MCF 10A (cell line): ENCODE measurements around the gene EIF6. TPM values are rescaled to one million over a fixed set of nuclear protein-coding genes. Genes with fewer than 3 reads are reported as not detected.

Experiments used
- BruUV-seq: library from RNA; stranded (reverse); fragments of 400-500 nt; replicated peaks from 2 replicates; lab custom pipeline; 2021; lab: Mats Ljungman, UMichigan
- CTCF ChIA-PET: fragments of 300-600 bp; sonication (Branson Sonifier 250); formaldehyde crosslinking; extraction: SDS; loops from one replicate; lab custom pipeline; 2021; ENCODE audit warnings: antibody characterized with exemption, inconsistent platforms; lab: Yijun Ruan, JAX
- POLR2A ChIA-PET: fragments of 300-600, 350-650 bp; sonication (Branson Sonifier 250); formaldehyde crosslinking; extraction: SDS; loops from one replicate; lab custom pipeline; 2020; ENCODE audit warnings: antibody characterized with exemption, inconsistent platforms; lab: Yijun Ruan, JAX
- DNase-seq: peaks from one replicate; pipeline ENCODE4 v3.0.0-alpha.2; 2018; ENCODE audit not compliant: unreplicated experiment
- H3K27ac Mint-ChIP-seq: one replicate; pipeline ENCODE4 v1.8.0; 2022; ENCODE audit warnings: mild to moderate bottlenecking, low read depth, mixed read lengths; ENCODE audit not compliant: unreplicated experiment
- H3K27me3 Mint-ChIP-seq: one replicate; pipeline ENCODE4 v1.8.0; 2022; ENCODE audit warnings: mixed read lengths; ENCODE audit not compliant: insufficient read depth, unreplicated experiment
- H3K36me3 Mint-ChIP-seq: one replicate; pipeline ENCODE4 v1.8.0; 2022; ENCODE audit warnings: mild to moderate bottlenecking, moderate library complexity, mixed read lengths; ENCODE audit not compliant: insufficient read depth, unreplicated experiment
- H3K4me1 Mint-ChIP-seq: one replicate; pipeline ENCODE4 v1.8.0; 2022; ENCODE audit warnings: mixed read lengths; ENCODE audit not compliant: insufficient read depth, unreplicated experiment
- H3K4me3 Mint-ChIP-seq: one replicate; pipeline ENCODE4 v1.8.0; 2022; ENCODE audit warnings: mild to moderate bottlenecking, moderate library complexity, mixed read lengths; ENCODE audit not compliant: unreplicated experiment
- H3K9me3 Mint-ChIP-seq: one replicate; pipeline ENCODE4 v1.8.0; 2022; ENCODE audit warnings: mixed read lengths; ENCODE audit not compliant: unreplicated experiment
- intact Hi-C: fragments of 100-400 bp; cut with micrococcal nuclease; formaldehyde crosslinking; loops from 2 replicates; pipeline ENCODE4 v1.14.1; 2022
- total RNA-seq: library from RNA; stranded (reverse); gene quantifications from 2 replicates; pipeline ENCODE4 v1.2.3, GENCODE V29; 2022
- TF ChIP-seq, protein P1 (sequence below): fragments of 200-600 bp; IDR thresholded peaks from one replicate; pipeline ENCODE4 v1.8.0; 2022; ENCODE audit warnings: antibody characterized with exemption, mild to moderate bottlenecking; ENCODE audit not compliant: unreplicated experiment

Gene EIF6
- total RNA-seq, 1 experiment from 2014 or later, result 322 TPM

DNA sequence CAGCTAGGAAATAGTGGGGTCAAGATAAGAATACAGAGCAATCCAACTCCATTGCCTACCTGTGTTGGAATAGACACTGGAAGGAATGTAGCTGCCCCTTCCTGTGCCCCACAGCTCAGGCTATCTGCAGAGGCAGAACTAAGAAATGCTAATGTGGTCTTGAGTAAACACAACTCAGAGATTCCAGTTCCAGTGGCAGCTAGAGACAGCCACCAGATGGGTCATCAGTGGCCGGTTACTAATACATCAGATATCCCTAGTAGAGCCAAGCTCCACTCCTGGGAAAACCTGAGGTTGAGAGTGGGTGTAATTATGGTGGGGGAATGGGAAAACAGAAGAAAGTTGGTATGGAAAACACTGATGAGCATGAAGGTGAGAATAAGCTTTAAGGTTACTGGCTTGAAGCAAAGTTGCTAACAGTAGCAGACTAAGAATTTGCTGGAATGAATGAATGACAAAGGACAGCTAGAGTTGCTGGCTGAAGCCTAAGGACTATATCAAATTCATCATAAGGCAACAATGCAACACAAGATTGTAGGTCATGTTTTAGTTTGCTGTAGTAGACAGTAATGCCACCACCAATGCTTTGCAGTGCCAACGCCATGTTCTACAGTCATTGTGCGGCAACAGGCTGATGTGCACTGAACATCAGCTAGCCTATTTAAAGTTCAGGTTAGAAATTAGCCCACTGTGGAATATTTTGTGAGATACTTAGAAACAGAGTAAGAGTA, 36.0 kb upstream of the EIF6 start:
- peaks cover 14% of the 10 kb centered on the region for H3K36me3 Mint-ChIP-seq
- ChIA-PET POLR2A (interaction anchor here (0.6 to 12.9 kb wide), 7 partner anchors 12 to 134 kb away, joined by 3 to 468 read pairs (median 15); partner anchors contain the start of gene EIF6), CTCF (interaction anchor here (0.5 to 8.3 kb wide), 9 partner anchors 10 to 222 kb away, joined by 3 to 163 read pairs (median 4); partner anchors contain the start of gene UQCC1)
- intact Hi-C loops, result no loop called here
- no TSS peak for BruUV-seq
- no peak overlapping the region for H3K4me3 Mint-ChIP-seq
- H3K27ac Mint-ChIP-seq, result peak overlapping the region; percentile 87
- H3K9me3 Mint-ChIP-seq, result no peaks in the 10 kb centered on the region
- peaks cover 37% of the 10 kb centered on the region for H3K4me1 Mint-ChIP-seq
- TF ChIP-seq, protein P1, sequence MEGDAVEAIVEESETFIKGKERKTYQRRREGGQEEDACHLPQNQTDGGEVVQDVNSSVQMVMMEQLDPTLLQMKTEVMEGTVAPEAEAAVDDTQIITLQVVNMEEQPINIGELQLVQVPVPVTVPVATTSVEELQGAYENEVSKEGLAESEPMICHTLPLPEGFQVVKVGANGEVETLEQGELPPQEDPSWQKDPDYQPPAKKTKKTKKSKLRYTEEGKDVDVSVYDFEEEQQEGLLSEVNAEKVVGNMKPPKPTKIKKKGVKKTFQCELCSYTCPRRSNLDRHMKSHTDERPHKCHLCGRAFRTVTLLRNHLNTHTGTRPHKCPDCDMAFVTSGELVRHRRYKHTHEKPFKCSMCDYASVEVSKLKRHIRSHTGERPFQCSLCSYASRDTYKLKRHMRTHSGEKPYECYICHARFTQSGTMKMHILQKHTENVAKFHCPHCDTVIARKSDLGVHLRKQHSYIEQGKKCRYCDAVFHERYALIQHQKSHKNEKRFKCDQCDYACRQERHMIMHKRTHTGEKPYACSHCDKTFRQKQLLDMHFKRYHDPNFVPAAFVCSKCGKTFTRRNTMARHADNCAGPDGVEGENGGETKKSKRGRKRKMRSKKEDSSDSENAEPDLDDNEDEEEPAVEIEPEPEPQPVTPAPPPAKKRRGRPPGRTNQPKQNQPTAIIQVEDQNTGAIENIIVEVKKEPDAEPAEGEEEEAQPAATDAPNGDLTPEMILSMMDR, result no peak
- H3K27me3 Mint-ChIP-seq, result no peaks in the 10 kb centered on the region
- DNase-seq, result peak; percentile 44

DNA sequence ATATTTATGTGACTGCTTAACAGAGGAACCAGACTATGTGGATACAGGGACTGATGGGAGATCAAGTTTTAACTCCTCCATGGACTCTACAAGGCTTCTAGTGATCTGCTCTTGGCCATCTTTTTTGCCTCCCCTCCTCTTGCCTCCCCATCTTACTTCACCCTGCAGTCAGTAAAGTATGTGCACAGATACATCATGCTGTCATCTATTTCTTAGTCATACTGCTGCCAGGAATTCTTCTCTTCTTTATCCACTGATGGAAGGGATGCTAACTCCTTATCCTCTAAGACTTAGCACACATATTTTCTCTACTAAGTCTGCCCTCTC, 35.3 kb upstream of the EIF6 start:
- Mint-ChIP-seq H3K27ac (peak overlapping the region; percentile 87), H3K4me1 (peaks cover 42% of the 10 kb centered on the region), H3K27me3 (no peaks in the 10 kb centered on the region), H3K4me3 (no peak overlapping the region), H3K9me3 (no peaks in the 10 kb centered on the region), H3K36me3 (peaks cover 19% of the 10 kb centered on the region)
- no TSS peak for BruUV-seq
- ChIA-PET POLR2A (interaction anchor here (1.0 to 12.9 kb wide), 8 partner anchors 13 to 135 kb away, joined by 3 to 468 read pairs (median 18); partner anchors contain the start of gene EIF6), CTCF (interaction anchor here (0.9 to 8.3 kb wide), 5 partner anchors 11 to 120 kb away, joined by 3 to 163 read pairs (median 4); partner anchors contain the start of gene UQCC1)
- intact Hi-C loops, result no loop called here
- peak; percentile 34 for DNase-seq
- TF ChIP-seq, protein P1, result no peak

DNA sequence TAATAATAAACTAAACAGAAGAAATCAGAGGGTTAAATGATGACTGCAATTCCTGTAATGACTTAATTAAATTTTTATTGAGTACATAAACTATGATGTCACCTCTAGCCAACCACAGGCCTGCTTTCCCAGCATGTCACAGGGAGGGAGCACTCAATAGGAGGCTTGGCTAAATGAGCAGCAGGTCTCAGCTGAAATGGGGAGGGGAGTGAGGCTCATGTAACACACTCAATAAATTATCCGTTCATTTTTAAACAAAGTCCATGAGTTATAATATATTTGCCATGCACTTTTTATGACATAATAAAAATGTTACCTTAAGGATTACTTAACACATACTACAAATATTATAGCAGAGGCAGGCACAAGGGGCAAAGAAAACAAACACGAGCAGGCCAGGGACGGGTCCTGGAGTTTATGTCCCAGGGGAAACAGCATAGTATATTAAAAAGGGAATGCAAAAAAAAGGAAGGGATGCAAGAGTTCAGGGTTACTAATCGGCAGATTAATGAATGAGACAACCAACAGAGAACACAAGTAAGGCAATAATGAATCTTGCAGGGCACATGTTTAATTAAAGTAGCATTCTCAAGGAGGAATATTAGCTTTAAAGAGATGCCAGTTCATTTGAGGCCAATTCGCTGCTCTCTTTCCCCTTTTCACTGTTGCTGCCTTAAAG, 34.8 kb upstream of the EIF6 start:
- TF ChIP-seq, protein P1, result no peak
- Mint-ChIP-seq H3K36me3 (peaks cover 19% of the 10 kb centered on the region), H3K27ac (peak overlapping the region; percentile 87), H3K9me3 (no peaks in the 10 kb centered on the region), H3K4me1 (peaks cover 47% of the 10 kb centered on the region), H3K4me3 (no peak overlapping the region), H3K27me3 (no peaks in the 10 kb centered on the region)
- ChIA-PET CTCF (interaction anchor here (1.1 to 8.3 kb wide), 3 partner anchors 12 to 15 kb away, joined by 4 to 163 read pairs (median 45); no protein-coding TSS in a partner anchor), POLR2A (interaction anchor here (1.0 to 12.9 kb wide), 10 partner anchors 8 to 69 kb away, joined by 4 to 468 read pairs (median 14); partner anchors contain the start of gene EIF6)
- intact Hi-C loops, result no loop called here
- no peak for DNase-seq
- no TSS peak for BruUV-seq
